ENCODE results near the gene ELMO1.

The ELMO1 gene

DNA sequence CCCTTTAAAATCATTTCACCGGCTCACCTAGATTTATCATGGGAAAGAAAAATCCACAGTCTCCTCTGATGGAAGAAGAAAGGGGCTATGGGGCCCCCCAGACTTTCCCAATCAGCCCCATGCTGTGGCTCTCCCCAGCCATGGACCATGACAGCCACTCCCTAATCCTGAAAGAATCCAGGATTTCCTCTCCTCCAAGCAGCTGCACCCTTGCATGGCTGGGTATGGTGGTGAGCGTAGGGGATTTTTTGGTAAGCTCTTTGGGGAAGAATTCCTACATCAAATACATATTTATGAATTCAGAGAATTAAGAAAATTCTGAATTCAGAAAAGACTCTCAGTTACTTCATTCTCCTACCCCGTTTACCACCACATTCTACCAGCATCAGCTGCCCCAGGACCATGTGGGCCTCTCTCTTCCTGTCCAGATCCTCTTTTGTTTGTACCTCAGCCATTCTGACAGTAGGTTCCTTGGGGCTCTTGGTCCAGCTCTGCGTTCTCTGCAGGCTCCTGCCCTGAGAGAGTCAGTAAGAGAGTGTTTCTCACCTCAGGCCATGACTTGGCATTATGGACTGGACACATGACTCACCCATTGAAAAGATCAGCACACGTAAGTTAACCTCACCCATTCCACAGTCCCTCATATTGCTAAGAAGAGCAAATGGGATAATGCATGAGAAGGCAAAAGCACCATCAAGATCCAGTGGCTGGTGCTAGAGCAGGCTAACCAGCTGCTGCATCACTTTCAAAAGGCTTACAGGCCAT is 337.8 kb downstream of the ELMO1 start:
- no peak for TF ChIP-seq CTCF (IDR thresholded peaks at IDR 0.05; ENCODE audit: insufficient read depth, missing control alignments)
- FAIRE-seq (no peak), DNase-seq (ENCODE audit: insufficient read length, low spot score) (no peak)

DNA sequence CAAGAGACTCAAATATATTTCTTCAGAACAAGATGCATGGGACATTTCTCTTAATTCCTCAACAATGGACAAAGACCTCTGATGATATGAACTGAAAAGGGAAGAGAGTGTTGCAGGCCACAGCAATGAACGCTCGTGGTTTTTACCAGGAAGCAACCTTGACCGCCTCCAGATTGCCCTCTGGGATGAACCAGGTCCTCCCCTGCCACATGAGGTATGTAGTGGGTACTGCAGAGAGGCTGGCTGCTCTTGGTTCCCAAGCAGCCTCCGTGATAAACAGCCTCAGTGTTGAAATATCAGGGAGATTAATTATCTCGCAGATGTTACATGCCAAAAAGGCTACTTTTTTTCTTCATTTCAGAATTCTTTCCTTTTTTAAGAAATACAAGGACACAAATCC is 338.8 kb downstream of the ELMO1 start:
- no peak for DNase-seq (ENCODE audit: insufficient read length, low spot score)
- FAIRE-seq = no peak
- TF ChIP-seq CTCF (IDR thresholded peaks at IDR 0.05; ENCODE audit: insufficient read depth, missing control alignments) = no peak

DNA sequence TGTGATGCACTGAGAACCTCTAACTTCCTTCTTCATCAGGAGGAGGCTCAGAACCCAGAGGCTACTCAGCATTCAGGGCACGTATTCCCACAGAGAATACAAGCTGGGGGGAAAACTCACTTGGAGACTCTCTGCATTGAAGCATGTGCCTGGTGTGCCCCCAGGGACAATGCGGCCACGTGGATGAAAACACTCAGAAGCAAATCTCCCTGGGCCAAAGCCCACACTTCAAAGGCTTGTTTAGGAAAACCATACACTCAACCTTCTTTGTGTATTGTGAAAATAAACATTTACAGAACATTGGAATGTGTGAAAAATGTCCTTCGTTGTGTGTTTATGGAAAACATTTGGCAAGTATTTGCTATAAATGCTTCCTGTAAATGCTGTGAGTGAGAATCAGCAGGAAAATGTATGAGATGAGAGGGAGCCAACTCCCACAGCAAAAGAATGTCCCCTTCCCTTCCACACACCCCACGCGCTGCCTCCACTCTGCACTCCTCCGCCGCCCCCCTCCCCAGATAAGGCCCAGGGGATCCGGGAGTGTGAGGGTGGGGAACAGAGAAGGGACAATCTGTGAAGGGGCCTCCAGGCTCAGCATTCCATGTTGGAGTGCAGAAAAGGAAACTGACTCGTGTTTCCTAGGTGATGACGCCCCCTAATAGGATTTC is 339.5 kb downstream of the ELMO1 start:
- DNase-seq (ENCODE audit: insufficient read length, low spot score) (no peak), FAIRE-seq (no peak)
- TF ChIP-seq CTCF (IDR thresholded peaks at IDR 0.05; ENCODE audit: insufficient read depth, missing control alignments) = no peak

GRCh38 chr7:37108615-37109014 is 340.0 kb downstream of the ELMO1 start:
- FAIRE-seq = no peak
- TF ChIP-seq CTCF (IDR thresholded peaks at IDR 0.05; ENCODE audit: insufficient read depth, missing control alignments) = no peak

GRCh38 chr7:37107047-37107750 is 341.5 kb downstream of the ELMO1 start:
- no peak for DNase-seq (ENCODE audit: insufficient read length, low spot score)
- TF ChIP-seq CTCF (IDR thresholded peaks at IDR 0.05; ENCODE audit: insufficient read depth, missing control alignments) = no peak
- no peak for FAIRE-seq

More at GRCh38 chr7:37108615-37109014, 340.0 kb downstream of the ELMO1 start:
- DNase-seq (ENCODE audit: insufficient read length, low spot score) = no peak

GRCh38 chr7:37105762-37106161 is 342.9 kb downstream of the ELMO1 start:
- FAIRE-seq (no peak), DNase-seq (ENCODE audit: insufficient read length, low spot score) (no peak)
- TF ChIP-seq CTCF (IDR thresholded peaks at IDR 0.05; ENCODE audit: insufficient read depth, missing control alignments) = no peak
